Measurements from ENCODE around the gene FKBP5. TPM values are rescaled to one million over a fixed set of nuclear protein-coding genes. Genes with fewer than 3 reads are reported as not detected.

The FKBP5 gene
- polyA plus RNA-seq, 1 donor from 2014 or later, result 1.2 TPM

DNA sequence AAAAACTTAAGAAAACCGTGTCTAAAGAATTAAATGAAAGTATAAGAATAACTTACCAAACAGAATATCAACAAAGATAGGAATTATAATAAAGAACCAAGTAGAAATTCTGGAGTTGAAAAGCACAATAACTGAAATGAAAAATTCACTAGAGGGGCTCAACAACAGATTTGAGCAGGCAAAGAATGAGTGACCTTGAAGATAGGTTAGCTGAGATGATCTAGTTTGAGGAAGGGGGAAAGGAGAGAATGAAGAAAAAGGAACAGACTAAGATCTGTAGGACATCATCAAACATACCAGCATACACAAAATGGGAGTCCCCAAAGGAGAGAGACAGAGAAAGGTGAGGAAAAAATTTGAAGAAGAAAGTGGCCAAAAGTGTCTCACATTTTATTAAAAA lies 138.3 kb downstream of the FKBP5 start:
- no peak overlapping the region for H3K4me3 ChIP-seq (ENCODE audit: low read length)
- H3K9me3 ChIP-seq (ENCODE audit: low read length), result no peaks in the 10 kb centered on the region
- H2AFZ ChIP-seq (ENCODE audit: low read depth, low read length), result no peak overlapping the region
- no peaks in the 10 kb centered on the region for H3K9me2 ChIP-seq (ENCODE audit: insufficient read depth, low read length)
- H3K36me3 ChIP-seq (ENCODE audit: insufficient read depth, low read length), result no peaks in the 10 kb centered on the region
- H4K20me1 ChIP-seq (ENCODE audit: insufficient read depth), result no peaks in the 10 kb centered on the region
- H3F3A ChIP-seq (ENCODE audit: insufficient read depth, low read length, poor library complexity, severe bottlenecking), result no peaks in the 10 kb centered on the region
- H3K27ac ChIP-seq (ENCODE audit: low read length), result no peak overlapping the region
- no peak overlapping the region for H3K4me2 ChIP-seq (ENCODE audit: low read length)
- no peaks in the 10 kb centered on the region for H3K27me3 ChIP-seq (ENCODE audit: insufficient read depth, low read depth, low read length)
- TF ChIP-seq REST (IDR thresholded peaks at IDR 0.05; ENCODE audit: borderline replicate concordance) (no peak), POLR2AphosphoS5 (IDR thresholded peaks at IDR 0.05) (no peak), SMC3 (conservative IDR thresholded peaks at IDR 0.05; ENCODE audit: poor library complexity) (no peak), CTCF (IDR thresholded peaks at IDR 0.05; ENCODE audit: poor library complexity, severe bottlenecking) (no peak), MXI1 (conservative IDR thresholded peaks at IDR 0.05; ENCODE audit: poor library complexity, severe bottlenecking) (no peak), RAD21 (conservative IDR thresholded peaks at IDR 0.05) (no peak), TAF1 (IDR thresholded peaks at IDR 0.05; ENCODE audit: low read depth) (no peak), EP300 (conservative IDR thresholded peaks at IDR 0.05; ENCODE audit: poor library complexity, severe bottlenecking) (no peak), EZH2 (IDR thresholded peaks at IDR 0.05; ENCODE audit: borderline replicate concordance, insufficient read depth, low read length, poor library complexity, severe bottlenecking) (no peak)
- no peaks in the 10 kb centered on the region for H3K79me2 ChIP-seq (replicated peaks; ENCODE audit: insufficient read depth, low read length)
- no peak overlapping the region for H3K9ac ChIP-seq (ENCODE audit: low read length)

DNA sequence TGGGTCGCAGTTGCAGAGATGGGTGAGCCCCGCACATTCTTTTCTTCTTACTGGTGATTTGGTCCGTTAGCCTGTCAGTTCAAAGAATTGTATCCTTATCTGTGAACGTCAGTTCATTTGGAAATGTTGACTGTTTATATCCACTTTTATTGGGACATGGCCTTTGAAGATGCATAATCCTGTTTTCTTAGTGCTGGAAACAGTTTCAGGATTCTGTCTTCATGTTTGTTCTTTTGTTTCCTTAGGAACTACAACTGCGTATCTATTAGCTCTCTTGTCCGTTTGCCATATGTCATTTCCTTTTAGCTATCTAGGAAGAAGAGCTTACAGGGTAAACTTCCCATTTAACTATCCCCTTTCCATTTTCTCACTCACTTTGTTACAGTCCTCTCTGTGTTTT lies 141.0 kb downstream of the FKBP5 start:
- Histone ChIP-seq H3K9me3 (ENCODE audit: low read length) (no peaks in the 10 kb centered on the region), H3K4me3 (ENCODE audit: low read length) (no peak overlapping the region), H3K9ac (ENCODE audit: low read length) (no peak overlapping the region), H3K9me2 (ENCODE audit: insufficient read depth, low read length) (no peaks in the 10 kb centered on the region), H3K36me3 (ENCODE audit: insufficient read depth, low read length) (no peaks in the 10 kb centered on the region), H4K20me1 (ENCODE audit: insufficient read depth) (no peaks in the 10 kb centered on the region), H3K27me3 (ENCODE audit: insufficient read depth, low read depth, low read length) (no peaks in the 10 kb centered on the region), H3K79me2 (replicated peaks; ENCODE audit: insufficient read depth, low read length) (no peaks in the 10 kb centered on the region), H2AFZ (ENCODE audit: low read depth, low read length) (no peak overlapping the region), H3K27ac (ENCODE audit: low read length) (no peak overlapping the region), H3K4me2 (ENCODE audit: low read length) (no peak overlapping the region), H3F3A (ENCODE audit: insufficient read depth, low read length, poor library complexity, severe bottlenecking) (no peaks in the 10 kb centered on the region)
- TF ChIP-seq REST (IDR thresholded peaks at IDR 0.05; ENCODE audit: borderline replicate concordance) (no peak), EZH2 (IDR thresholded peaks at IDR 0.05; ENCODE audit: borderline replicate concordance, insufficient read depth, low read length, poor library complexity, severe bottlenecking) (no peak), MXI1 (conservative IDR thresholded peaks at IDR 0.05; ENCODE audit: poor library complexity, severe bottlenecking) (no peak), TAF1 (IDR thresholded peaks at IDR 0.05; ENCODE audit: low read depth) (no peak)

Data from neural cell (in vitro differentiated cells).